HG03469 (cell line): ENCODE measurements around the gene C1orf105.

Experiments
- ATAC-seq: cut with Tn5 transposase; IDR thresholded peaks from one replicate; pipeline ENCODE4 v1.9.1; 2021; ENCODE audit warnings: mild to moderate bottlenecking, moderate library complexity, moderate number of reproducible peaks; ENCODE audit not compliant: unreplicated experiment

C1orf105 gene

DNA sequence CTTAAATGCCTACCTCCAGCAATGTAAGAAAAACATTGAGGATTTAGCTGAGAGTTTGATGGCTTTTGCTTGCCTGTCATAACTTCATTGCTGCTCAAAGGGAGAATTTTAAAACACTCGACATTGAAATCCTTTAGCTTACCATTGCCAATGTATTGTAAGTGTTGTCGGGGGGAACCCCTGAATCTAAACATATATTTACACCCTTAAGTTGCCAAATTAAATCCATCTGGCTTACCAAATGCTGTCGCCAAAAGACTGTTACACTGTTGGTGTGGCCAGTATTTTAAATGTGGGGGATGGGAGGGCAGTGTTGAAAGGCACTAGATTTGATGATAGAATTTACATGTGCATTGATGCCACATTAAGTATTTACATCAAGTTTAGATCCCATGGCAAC lies 24.9 kb upstream of the C1orf105 start:
- no peak for ATAC-seq

DNA sequence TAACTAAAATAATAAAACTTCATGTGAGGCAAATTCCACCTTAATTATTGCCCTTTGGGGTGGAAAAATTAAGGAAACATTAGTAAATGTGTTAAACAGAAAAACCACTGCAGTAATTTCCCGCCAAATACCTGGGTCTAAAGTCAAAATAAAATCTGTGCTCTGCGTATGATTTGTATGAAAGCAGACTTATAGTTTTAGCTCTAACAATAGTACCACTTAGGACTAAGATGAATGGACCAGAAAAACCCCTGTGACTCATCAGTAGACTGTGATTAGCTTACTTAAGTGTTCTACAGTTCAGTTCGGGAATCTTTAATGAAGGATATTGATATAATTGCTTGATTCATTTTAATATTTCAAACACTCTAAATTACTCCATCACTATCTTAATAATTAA lies 23.3 kb upstream of the C1orf105 start:
- ATAC-seq = no peak

DNA sequence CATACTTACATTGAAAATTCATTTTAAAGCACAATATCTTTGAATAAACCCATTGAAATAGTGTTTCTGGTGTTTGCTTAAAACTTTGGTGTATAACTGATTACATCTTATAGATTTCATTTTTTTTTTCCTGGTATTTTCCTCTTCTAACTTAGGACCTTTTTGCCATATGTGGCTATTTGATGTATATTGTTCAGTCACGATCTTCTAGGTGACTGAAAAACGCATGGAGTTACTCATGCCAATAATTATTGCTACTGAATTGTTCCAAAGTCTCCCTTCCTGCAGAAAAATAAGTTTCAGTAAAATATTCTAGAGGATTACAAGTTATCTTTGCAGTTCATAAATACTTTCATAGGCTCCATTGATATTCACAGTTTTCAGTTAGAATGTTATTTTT lies 22.9 kb upstream of the C1orf105 start:
- ATAC-seq = no peak

DNA sequence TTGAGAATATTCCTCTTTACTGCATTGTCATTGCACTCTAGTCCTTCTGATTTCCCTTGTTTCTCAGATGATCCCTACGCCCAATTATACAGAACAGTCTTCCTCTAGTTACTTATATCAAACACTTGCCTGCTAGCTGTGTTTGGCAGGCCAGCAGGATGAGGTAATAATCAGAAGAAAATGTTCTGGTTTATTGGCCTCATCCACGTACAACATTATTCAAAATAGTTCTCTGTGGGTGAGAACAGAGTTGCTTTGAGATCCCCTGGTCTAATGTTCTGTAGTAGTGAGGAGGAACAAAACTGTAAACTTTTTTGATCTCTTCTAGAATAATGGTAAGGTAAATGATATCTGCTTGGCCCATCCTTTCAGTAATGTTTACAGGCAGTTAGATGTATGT lies 22.3 kb upstream of the C1orf105 start:
- ATAC-seq = no peak

DNA sequence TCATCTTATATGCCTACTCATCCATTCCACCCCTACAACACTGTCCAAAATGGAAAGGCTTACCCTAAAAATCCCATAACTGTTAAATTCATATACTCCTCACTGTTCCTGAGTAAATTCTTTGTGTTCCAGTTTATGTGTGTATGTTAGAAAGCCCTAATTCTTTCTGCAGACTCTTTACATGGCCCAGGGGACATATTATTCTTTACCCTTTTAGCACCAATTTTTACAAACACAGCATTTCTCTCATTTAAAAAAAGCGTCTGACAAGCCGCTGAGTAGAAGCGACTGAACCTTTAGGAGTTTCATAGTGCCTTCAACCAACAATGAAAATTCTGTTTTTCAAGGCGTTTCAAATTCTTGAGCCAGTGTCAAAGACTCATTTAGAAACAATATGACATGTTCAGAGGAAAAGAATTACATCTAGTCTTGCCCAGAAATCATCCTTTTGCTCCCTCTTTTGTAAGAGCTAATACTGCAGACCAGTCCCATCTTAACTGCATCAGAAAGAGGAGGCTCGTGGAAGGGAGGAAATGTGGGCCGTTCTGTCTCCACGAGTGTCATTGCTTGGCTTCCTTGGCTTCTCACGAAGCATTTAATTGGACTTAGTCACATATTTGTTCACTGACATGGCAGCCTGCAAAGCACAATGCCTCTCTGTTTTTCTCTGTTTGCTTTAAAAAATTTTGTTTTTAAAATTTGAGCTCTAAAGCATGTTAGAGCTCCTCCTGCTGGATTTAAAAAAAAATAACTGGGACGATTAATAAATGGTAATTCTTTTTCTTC lies 21.3 kb upstream of the C1orf105 start:
- ATAC-seq = no peak

DNA sequence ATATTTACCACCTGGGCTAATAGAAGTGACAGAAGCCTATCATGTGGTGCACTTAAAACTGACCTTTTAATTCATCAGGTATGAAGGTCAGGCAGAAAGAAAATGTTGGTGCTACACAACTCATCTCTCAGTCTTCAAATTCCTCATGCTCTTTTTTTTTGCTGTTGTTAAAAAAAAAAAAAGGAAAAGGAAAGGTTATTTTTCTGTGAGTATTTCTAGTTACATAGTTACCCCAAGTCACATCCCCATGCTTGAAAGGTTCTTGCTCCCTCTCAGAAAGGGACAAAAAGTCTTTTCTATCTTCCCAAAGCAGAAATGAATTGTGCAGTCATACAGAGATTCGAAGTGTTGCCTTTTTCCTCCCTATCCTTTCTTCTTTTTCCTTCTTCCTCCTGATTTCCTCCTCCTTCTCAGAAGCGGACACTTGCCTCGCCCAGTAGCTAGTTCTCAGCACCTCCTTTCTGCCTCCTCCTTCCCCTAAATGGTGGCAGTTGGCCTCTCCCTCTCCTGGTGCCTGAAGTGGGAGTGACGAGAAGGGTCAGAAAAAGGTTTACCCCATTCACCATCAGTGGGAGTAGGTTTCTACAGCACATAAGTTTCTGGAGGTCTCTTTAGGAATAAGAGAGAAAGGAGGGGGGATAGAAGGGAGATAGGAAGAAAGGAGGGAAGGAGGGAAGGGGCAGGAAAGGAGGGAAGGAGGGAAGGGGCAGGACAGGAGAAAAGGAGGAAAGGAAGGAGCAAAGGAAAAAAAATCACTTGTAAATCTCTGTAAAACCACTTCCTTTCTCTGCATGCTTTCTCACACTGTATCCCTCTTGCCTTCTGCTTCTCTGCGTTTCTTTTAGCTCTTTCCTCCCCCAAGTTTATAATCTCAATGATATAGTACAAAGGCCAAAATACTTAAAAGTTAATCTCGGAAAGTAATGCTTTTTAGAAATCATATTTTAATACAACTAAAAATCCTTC lies 20.4 kb upstream of the C1orf105 start:
- ATAC-seq = no peak

DNA sequence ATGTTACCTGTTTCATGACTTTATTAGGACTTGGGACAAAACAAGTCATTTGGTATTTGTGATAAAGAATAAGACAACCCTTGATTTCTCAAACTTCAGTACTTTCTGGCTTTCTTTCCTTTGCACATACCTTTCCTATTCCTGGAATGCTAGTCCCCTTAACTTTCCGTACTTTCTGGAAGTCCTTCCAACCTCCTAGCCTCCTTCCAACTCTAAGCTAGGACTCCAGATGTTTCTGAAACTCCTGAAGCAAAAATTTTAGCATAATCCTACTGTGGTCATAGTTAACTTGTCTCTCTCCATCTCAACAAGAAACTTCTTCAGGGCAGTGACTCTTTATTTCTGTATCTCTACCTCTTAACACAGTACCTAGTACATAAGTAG lies 19.8 kb upstream of the C1orf105 start:
- ATAC-seq = no peak

DNA sequence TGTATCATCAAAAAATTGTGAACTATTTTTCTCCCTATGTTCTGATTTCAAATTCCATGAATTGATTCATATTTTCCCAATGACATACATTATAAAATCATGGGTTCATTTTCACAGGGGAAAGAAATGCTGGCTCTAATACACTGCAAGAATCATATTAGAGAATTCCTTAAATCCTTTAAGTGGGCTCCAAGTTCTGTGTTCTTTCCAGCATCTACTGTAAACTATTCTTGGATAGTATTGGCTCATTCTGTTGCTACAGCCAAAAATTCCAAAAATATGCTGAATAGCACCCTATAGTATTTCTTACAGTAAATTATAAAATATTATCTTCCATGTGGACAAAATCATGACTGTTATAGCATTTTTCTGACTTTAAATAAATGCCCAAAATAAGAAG lies 19.0 kb upstream of the C1orf105 start:
- ATAC-seq = no peak

DNA sequence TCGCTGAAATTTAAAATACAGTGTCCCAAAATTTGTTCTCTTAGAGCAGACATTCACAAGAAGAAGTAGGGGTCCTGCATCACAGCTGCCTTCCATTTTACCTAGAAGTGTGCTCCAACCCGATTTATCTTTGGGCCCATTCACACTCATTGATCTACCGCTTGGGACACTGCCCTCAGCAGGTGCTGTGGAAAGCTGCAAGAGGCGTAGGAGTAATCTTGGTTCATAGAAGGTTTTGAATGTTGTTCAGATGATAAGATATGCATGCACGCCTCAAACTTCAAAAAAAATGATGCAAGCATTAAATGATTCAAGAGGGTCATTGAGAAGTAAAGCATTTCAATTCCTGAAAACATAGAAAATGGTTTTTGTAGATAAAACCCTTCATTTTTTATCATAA lies 18.6 kb upstream of the C1orf105 start:
- ATAC-seq = no peak

DNA sequence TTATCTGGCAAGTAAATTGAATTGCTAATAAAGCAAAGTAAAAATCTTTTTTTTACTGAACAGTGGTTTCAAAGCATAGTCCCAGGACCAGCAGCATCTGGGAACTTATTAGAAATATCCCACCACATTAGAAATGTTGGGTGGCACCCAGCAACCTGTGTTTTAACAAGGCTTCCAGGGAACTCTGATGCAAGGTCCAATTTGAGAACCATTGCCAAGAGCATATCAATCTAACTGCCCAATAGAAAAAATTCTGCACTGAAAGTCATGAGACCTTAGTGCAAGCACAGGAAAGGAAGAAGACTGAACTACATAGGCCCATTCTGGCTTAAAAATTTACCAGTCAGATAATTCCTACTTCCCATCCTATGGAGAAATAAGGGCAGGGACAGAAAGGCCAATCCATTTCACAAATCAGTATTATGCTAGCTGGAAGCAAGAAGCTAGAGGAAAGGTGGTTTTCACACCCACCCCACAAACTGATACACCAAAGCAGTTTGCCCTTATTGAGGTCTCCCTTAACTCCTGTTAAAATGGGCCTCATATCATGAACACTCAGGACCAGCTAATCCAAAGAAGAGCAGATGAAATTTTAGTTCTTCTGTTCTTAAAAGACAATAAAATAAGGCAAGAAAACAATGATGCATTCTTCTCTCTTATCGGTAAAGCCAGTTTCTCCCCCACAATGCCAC lies 17.5 kb upstream of the C1orf105 start:
- no peak for ATAC-seq

DNA sequence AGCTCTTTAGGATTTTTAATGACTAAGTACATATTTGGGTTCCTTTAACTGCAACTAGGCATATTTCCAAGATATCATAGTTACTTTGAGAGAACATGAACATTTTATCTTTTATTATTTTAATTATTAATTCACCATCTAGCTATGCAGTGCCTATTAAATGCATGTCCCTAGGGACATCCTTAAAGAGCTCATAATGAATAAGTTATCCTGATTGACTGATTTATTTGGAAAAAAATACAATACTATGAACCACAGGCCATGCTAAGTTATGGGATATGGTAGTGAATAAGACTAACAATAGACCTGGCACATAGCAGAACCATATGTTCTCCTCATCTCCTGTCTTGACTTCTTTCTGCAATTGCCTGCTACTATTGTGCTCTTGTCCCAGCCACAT lies 16.4 kb upstream of the C1orf105 start:
- no peak for ATAC-seq

DNA sequence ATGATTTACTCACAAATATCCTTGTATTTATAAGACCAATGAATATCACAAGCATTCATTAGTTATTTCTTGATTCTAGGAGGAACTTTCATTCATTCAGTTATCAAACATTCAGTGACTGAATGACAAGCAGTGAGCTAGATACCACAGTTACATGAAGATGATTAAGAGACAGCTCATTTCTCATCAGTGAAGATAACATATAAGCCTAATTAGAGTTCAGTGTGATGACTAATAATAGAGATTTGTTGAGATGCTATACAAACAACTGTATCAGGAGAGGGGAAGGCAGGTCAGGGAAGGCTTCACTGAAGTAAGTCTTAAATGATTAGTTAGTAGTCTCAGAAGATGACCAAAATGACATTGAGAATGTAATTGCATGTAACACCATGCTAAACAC lies 14.6 kb upstream of the C1orf105 start:
- no peak for ATAC-seq

DNA sequence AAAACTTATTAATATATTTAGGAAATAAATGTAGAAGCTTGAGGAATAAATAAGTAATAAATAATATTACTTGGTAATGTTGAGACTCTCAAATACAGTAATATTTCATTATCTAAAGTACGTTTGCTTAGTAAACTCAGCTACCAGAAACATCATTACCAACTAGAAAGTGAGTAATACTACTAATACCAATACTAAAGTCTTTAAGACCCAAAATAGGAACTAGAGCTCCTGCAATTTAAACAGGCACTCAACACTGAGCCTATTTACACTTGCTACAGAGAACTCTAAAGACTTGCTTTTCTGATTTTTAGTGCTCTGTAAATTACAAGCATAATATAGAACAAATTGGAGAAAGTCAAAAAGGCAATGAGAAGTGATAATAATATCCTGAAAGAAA lies 13.5 kb upstream of the C1orf105 start:
- ATAC-seq = no peak

DNA sequence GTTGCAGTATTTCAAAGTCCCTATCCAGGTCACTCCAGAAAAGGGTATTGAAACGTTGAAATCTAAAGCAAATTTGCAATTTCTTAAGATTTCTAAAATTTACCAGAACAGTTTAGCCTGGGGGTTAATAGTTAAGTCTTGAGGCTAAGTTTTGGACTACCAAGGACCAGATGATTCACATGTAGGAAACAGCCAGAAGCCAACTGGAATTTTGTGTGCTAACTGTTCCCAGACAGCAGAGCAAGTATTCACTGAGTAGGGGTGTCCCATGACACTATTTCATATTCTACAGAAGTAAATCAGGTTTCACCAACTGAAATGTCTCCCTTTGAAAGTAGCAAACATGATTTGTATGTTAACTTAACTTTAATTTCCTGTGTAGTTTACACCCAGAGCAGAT lies 11.5 kb upstream of the C1orf105 start:
- no peak for ATAC-seq

DNA sequence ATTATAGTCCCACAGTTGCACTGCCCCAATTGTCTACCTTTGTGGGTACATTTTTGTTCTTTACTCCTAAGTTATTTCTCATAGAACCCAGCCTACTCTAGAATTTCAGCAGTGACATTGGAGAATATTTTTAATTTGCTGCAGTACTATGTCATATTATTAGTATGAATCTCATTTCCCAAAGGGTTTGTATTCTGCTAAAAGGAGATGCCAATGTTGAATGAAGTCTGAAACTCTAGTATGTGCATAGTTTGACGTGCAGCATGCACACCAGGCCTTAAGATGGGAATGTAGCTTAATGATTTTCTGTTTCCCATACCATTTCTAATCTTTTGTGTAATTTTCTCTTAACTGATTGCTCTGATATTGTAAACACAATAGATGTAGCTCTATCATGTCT lies 10.5 kb upstream of the C1orf105 start:
- ATAC-seq = no peak

DNA sequence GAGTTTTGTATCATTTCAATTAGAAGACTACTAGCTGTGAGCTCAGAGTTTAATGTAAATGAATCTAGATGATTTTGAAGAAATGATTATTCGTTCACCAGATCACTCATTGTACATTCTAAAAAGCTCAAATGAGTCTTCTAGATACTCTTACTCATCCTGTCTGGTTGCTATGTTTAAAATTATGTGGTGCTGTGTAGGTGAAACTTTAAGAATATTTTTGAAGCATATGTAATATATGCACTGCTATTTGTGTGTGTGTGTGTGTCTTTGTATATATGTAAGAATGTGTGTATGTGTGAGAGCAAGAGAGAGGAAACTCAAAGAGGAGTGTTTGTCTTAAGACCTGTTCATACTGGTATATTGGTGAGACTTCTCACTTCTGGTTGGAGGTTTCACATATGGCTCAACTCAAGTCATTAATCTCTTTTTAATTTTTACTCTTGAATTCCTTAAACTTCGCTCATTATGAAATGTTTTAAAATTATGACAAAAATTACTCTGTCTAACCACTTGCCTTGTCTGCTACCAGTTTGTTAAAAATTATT lies 8.6 kb upstream of the C1orf105 start:
- no peak for ATAC-seq

DNA sequence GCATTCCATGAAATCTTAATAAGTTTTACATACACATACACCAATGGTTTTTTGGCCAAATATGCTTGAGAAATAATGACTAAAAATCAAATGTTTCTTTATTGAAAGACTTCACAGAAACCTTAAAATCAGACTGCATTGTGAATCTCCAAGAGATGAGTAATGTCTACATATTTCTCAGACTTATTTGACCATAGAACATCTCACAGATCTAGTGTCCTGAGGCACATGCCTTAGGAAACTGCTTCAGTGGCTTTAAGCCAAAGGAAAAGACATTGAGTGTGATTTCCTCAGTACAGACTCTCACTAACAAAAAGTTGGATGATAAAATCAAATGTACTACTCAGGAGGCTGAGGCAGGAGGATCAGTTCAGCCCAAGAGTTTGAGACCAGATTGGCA lies 6.2 kb upstream of the C1orf105 start:
- no peak for ATAC-seq

DNA sequence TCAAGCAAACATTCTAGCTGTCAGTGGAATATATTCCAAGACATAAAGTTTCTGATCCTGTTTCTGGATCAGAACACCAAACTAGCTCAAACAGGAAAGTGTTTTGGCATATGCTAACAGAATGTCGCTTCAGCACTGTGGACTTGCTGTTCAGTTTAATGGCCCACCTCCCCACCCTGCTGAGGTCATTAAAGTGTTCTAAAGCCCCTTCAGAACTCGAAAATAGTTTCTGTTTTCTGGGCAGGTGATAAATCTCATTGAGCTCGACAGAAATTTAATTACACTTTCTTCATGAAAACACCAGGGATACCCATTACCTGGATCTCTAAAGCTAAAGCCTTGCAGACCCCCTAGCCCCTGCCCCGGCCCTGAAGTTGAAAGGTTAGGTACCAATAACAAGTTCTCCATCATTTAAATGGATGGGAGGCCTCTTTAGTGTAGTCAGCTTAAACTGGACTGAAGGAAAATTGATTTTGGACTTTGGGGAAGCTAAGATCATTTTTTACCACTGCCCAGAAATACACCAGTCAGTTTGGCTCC lies 3.9 kb upstream of the C1orf105 start:
- no peak for ATAC-seq

DNA sequence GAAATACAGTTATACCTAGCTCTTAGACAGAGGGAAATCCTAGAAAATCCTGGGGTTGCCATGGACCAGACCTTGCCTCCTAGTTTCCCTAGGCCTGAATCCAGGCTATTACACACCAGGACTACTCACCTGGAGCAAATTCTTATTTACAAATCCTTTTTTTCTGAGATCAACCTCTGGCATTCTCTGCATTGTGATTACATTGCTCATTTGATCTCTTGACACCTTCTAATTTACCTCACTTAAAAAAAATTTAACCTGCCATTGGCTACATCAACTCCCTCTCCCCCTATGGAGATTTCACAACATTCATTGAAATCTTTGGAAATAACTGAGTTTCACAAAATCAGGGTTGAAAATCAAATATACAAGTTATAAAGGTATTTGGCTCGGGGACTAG lies 2.9 kb upstream of the C1orf105 start:
- ATAC-seq = no peak

DNA sequence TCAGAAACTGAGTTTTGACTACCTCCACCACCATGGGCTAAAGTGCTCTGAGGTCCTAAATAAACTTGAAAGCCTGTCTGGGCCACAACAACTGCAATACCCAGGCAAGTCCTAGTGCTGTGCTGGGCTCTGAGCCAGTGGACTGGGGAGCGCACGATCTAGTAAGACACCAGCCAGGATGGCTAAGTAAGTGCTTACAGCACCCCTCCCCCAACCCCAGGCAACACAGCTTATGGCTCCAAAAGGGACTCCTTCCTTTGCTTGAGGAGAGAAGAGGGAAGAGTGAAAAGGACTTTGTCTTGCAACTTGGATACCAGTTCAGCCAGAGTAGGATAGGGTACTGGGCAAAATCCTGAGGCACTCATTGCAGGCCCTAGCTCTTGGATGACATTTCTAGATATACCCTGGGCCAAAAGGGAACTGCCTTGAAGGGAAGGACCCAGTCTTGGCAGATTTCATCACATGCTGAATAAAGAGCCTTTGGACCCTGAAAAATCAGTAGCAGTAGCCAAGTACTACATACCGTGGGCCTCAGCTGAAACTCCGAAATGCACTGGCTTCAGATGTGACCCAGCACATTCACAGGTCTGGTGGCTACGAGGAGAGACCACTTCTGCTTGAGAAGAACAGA lies 1.6 kb downstream of the C1orf105 start:
- ATAC-seq = no peak

DNA sequence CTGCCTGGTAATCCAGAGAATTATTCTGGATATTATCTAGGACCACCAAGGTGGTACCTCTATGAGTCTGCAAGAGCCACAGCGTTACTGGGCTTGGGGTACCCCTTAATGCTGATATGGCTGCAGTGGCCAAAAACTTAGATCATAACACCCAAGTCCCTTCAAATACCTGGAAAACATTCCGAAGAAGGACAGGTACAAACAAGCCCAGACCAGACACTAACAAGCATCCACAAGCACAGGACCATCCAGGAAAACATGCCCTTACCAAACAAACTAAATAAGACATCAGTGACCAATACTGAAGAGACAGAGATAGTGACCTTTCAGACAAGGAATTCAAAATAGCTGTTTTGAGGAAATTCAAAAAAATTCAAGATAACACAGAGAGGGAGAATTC lies 2.9 kb downstream of the C1orf105 start:
- no peak for ATAC-seq
